Measurements from ENCODE around the gene NEK2.
"Not testable (repeated sequence)": the region's sequence is repeated elsewhere in the genome, so short reads cannot be mapped to it uniquely, and the experiment has no call there.

- not testable (repeated sequence) for TF ChIP-seq CTCF, POLR2A (IDR thresholded peaks at IDR 0.05)
Measured at GRCh38 chr1:211625866-211626265, 49.6 kb downstream of the NEK2 start.

Data from body of pancreas (tissue), 4 donors.